Raji (cell line): ENCODE results near the gene HDAC4.

Source experiments
- POLR2A ChIP-seq: IDR thresholded peaks from 2 replicates; pipeline ENCODE4 v1.6.1; 2011; ENCODE audit warnings: low read depth, low read length, control low read depth; ENCODE audit not compliant: insufficient read depth

HDAC4 gene

GRCh38 chr2:239436076-239436475 lies 35.3 kb upstream of the HDAC4 start:
- TF ChIP-seq POLR2A: no peak

GRCh38 chr2:239433777-239434403 lies 33.1 kb upstream of the HDAC4 start:
- TF ChIP-seq POLR2A: no peak

- no peak for TF ChIP-seq POLR2A
Measured at GRCh38 chr2:239432174-239432573, 31.4 kb upstream of the HDAC4 start.

GRCh38 chr2:239431536-239431935 lies 30.7 kb upstream of the HDAC4 start:
- no peak for TF ChIP-seq POLR2A

GRCh38 chr2:239429473-239430350 lies 28.9 kb upstream of the HDAC4 start:
- TF ChIP-seq POLR2A: no peak

GRCh38 chr2:239425631-239426030 lies 24.8 kb upstream of the HDAC4 start:
- TF ChIP-seq POLR2A: no peak

GRCh38 chr2:239424337-239425045 lies 23.7 kb upstream of the HDAC4 start:
- TF ChIP-seq POLR2A: no peak

GRCh38 chr2:239423551-239423950 lies 22.7 kb upstream of the HDAC4 start:
- TF ChIP-seq POLR2A: no peak

- TF ChIP-seq POLR2A: no peak
Measured at GRCh38 chr2:239421851-239422250, 21.0 kb upstream of the HDAC4 start.

- no peak for TF ChIP-seq POLR2A
Measured at GRCh38 chr2:239420082-239420481, 19.3 kb upstream of the HDAC4 start.

- no peak for TF ChIP-seq POLR2A
Measured at GRCh38 chr2:239418918-239419317, 18.1 kb upstream of the HDAC4 start.

GRCh38 chr2:239412905-239413603 lies 12.2 kb upstream of the HDAC4 start:
- TF ChIP-seq POLR2A: no peak

- TF ChIP-seq POLR2A: no peak
Measured at GRCh38 chr2:239411549-239412319, 10.9 kb upstream of the HDAC4 start.

GRCh38 chr2:239411117-239411516 lies 10.3 kb upstream of the HDAC4 start:
- TF ChIP-seq POLR2A: no peak
